HEK293T (cell line): ENCODE results near the gene LIMK1.
A peak's percentile ranks its signal among the peaks of the same experiment; 100 is the strongest.

Experiments used
- CTCF ChIA-PET: fragments of 350-600 bp; formaldehyde crosslinking; extraction: SDS; loops from one replicate; lab custom pipeline; 2021; ENCODE audit warnings: antibody characterized with exemption, inconsistent platforms; lab: Yijun Ruan, JAX
- POLR2A ChIA-PET: fragments of 350-600 bp; formaldehyde crosslinking; extraction: SDS; loops from one replicate; lab custom pipeline; 2020; ENCODE audit warnings: antibody characterized with exemption, inconsistent platforms; lab: Yijun Ruan, JAX
- DNase-seq: peaks from one replicate; pipeline ENCODE4 v3.0.0; 2012; ENCODE audit warnings: mixed read lengths; ENCODE audit errors: extremely low spot score
- ARNT ChIP-seq: fragments of 450-650 bp; IDR thresholded peaks from 2 replicates; pipeline ENCODE4 v1.6.1; 2017; ENCODE audit warnings: mild to moderate bottlenecking
- BHLHE40 ChIP-seq: fragments of 450-650 bp; IDR thresholded peaks from 2 replicates; pipeline ENCODE4 v1.6.1; 2016; ENCODE audit warnings: mild to moderate bottlenecking, moderate library complexity, borderline replicate concordance
- CTBP1 ChIP-seq: fragments of 450-650 bp; IDR thresholded peaks from 2 replicates; pipeline ENCODE4 v1.6.1; 2016; ENCODE audit warnings: borderline replicate concordance
- ELF4 ChIP-seq: fragments of 450-650 bp; IDR thresholded peaks from 2 replicates; pipeline ENCODE4 v1.6.1; 2017; ENCODE audit warnings: antibody characterized with exemption
- FOXA1 ChIP-seq: fragments of 450-650 bp; IDR thresholded peaks from 2 replicates; pipeline ENCODE4 v1.6.1; 2016; ENCODE audit warnings: mild to moderate bottlenecking
- FOXK2 ChIP-seq: fragments of 450-650 bp; IDR thresholded peaks from 2 replicates; pipeline ENCODE4 v1.6.1; 2016; ENCODE audit warnings: mild to moderate bottlenecking
- FOXM1 ChIP-seq: fragments of 450-650 bp; IDR thresholded peaks from 2 replicates; pipeline ENCODE4 v1.6.1; 2017; ENCODE audit warnings: mild to moderate bottlenecking, borderline replicate concordance
- HDGF ChIP-seq: fragments of 450-650 bp; IDR thresholded peaks from 2 replicates; pipeline ENCODE4 v1.6.1; 2017; ENCODE audit warnings: antibody characterized with exemption, borderline replicate concordance
- L3MBTL2 ChIP-seq: fragments of 450-650 bp; conservative IDR thresholded peaks from 2 replicates; pipeline ENCODE4 v1.6.1; 2016; ENCODE audit warnings: mild to moderate bottlenecking
- LEF1 ChIP-seq: fragments of 450-650 bp; IDR thresholded peaks from 2 replicates; pipeline ENCODE4 v1.6.1; 2017; ENCODE audit warnings: mild to moderate bottlenecking, borderline replicate concordance
- NFRKB ChIP-seq: fragments of 450-650 bp; IDR thresholded peaks from 2 replicates; pipeline ENCODE4 v1.6.1; 2016; ENCODE audit warnings: mild to moderate bottlenecking, moderate library complexity
- SP1 ChIP-seq: fragments of 450-650 bp; IDR thresholded peaks from 2 replicates; pipeline ENCODE4 v1.6.1; 2017
- SUZ12 ChIP-seq: fragments of 450-650 bp; IDR thresholded peaks from 2 replicates; pipeline ENCODE4 v1.6.1; 2016; ENCODE audit warnings: mild to moderate bottlenecking
- TARDBP ChIP-seq: fragments of 450-650 bp; IDR thresholded peaks from 2 replicates; pipeline ENCODE4 v1.6.1; 2016
- ZNF384 ChIP-seq: fragments of 450-650 bp; IDR thresholded peaks from 2 replicates; pipeline ENCODE4 v1.6.1; 2016
- TF ChIP-seq, protein P1 (sequence below): fragments of 450-650 bp; IDR thresholded peaks from 2 replicates; pipeline ENCODE4 v1.6.1; 2016

The LIMK1 gene

DNA sequence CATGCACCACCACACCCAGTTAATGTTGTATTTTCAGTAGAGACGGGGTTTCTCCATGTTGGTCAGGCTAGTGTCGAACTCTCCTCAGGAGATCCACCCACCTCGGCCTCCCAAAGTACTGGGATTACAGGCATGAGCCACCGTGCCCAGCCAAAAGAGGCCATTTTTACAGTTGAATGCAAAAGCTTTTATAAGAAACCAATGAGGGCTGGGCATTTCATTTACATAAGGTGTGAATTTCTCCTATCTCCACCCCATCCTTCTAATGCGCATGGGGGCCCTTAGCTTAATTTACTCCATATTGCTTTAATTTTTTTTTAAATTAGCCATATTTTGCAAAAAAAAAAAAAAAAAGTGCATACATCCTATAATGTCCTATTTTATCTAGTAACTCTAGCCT, 65.5 kb downstream of the LIMK1 start:
- no peak for TF ChIP-seq TARDBP
- TF ChIP-seq FOXK2: no peak
- no peak for TF ChIP-seq LEF1
- no peak for TF ChIP-seq FOXM1
- TF ChIP-seq SP1: no peak
- no peak for TF ChIP-seq ELF4
- no peak for TF ChIP-seq HDGF
- TF ChIP-seq BHLHE40: no peak
- no peak for TF ChIP-seq ZNF384
- no peak for TF ChIP-seq L3MBTL2
- no peak for TF ChIP-seq FOXA1
- TF ChIP-seq CTBP1: no peak
- TF ChIP-seq, protein P1, sequence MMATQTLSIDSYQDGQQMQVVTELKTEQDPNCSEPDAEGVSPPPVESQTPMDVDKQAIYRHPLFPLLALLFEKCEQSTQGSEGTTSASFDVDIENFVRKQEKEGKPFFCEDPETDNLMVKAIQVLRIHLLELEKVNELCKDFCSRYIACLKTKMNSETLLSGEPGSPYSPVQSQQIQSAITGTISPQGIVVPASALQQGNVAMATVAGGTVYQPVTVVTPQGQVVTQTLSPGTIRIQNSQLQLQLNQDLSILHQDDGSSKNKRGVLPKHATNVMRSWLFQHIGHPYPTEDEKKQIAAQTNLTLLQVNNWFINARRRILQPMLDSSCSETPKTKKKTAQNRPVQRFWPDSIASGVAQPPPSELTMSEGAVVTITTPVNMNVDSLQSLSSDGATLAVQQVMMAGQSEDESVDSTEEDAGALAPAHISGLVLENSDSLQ: no peak
- no peak for TF ChIP-seq SUZ12
- no peak for DNase-seq
- ChIA-PET POLR2A (no interaction called here), CTCF (no interaction called here)

DNA sequence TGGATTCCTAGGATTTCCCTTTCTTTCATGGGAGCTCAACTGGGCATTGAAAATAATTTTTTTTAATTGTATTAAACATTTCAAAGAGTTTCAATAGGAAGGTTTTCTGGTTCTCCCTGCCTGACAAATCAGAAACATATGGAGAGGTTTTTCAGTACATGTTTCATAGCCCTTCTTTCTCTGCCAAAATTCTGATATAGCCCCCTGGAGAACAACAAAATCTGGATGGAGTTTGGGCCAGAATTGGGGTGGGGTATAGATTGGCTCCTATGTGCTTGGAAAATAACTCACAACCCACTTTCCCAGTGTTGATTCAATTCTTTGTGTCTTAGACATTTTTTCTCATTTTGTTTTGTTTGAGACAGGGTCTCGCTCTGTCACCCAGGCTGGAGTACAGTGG, 66.0 kb downstream of the LIMK1 start:
- POLR2A ChIA-PET: no interaction called here
- CTCF ChIA-PET: no interaction called here

DNA sequence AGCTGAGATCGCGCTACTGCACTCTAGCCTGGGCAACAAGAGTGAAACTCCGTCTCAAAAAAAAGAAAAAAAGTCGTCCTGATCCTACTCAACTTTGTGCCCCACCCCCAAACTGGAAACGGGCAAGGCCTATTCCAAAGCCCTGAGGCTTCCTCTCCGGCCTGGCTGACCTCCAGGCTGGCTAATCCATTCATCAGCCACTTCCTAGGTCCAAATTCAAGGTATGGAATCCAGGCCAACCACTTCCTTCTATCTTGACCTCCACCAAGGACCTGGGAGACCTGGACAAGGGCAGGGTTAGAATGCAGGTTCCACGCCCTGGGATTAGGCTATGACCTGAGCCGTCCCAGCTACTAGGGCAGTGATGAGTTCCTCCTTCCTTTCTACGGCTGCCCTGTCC, 70.1 kb downstream of the LIMK1 start:
- DNase-seq: no peak
- ChIA-PET CTCF (interaction anchor here (0.6 kb wide), 1 partner anchor 310 kb away, joined by 3 read pairs; no protein-coding TSS in a partner anchor), POLR2A (no interaction called here)
- no peak for TF ChIP-seq FOXM1
- TF ChIP-seq SP1: no peak
- TF ChIP-seq ZNF384: no peak
- no peak for TF ChIP-seq CTBP1

More for the DNA sequence above, 66.0 kb downstream of the LIMK1 start:
- no peak for DNase-seq
- TF ChIP-seq ELF4 (no peak), HDGF (no peak)

DNA sequence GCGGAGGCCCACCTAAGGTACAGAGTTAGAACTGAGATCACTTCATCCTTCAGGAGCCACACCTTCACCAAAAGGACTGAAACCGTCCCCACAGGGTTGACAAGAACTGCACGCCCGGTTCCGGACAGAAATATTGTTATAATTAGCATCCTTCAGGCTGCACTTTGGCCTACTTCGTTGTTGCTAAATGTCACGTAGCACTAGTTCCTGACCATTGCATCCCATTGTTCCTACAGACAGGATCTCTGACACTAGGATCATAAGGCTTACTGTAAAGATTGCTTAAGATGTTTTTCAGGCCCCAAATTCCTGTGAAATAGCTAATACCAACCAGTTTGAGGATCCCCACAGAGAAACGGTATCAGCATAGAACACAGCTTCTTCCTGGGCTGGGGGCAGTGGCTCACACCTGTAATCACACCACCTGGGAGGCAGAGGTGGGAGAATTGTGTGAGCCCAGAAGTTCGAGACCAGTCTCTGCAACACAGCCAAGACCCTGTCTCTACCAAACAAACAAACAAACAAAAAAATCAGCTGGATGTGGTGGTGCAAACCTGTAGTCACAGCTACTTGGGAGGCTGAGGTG, 72.3 kb downstream of the LIMK1 start:
- no peak for DNase-seq
- ChIA-PET POLR2A (interaction anchor here (1.4 to 2.0 kb wide), 2 partner anchors 17 to 18 kb away, joined by 4 to 7 read pairs; partner anchors contain the start of gene EIF4H), CTCF (no interaction called here)
- no peak for TF ChIP-seq BHLHE40
- TF ChIP-seq NFRKB: no peak
- no peak for TF ChIP-seq ARNT
- TF ChIP-seq HDGF: no peak
- TF ChIP-seq L3MBTL2: no peak
- no peak for TF ChIP-seq ZNF384
- no peak for TF ChIP-seq CTBP1
- no peak for TF ChIP-seq TARDBP
- no peak for TF ChIP-seq FOXK2
- TF ChIP-seq LEF1: no peak
- TF ChIP-seq SP1: no peak
- no peak for TF ChIP-seq FOXA1
- no peak for TF ChIP-seq SUZ12
- no peak for TF ChIP-seq FOXM1
- no peak for TF ChIP-seq ELF4
- TF ChIP-seq, protein P1: no peak

DNA sequence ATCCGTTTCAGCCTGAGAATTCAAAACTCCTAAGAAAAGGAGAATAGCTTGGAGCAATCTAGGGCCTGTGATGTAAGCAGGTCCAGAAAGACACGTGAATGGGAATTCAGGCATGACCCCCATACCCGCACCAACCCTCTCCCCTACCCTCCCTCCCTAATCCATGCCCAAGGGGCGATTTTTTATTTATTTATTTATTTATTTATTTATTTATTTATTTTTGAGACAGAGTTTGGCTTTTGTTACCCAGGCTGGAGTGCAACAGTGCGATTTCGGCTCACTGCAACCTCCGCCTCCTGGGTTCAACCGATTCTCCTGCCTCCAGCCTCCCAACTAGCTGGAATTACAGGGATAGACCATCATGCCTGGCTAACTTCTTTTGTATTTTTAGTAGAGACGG, 74.0 kb downstream of the LIMK1 start:
- ChIA-PET CTCF (no interaction called here), POLR2A (interaction anchor here (1.4 kb wide), 1 partner anchor 18 kb away, joined by 4 read pairs; no protein-coding TSS in a partner anchor)

DNA sequence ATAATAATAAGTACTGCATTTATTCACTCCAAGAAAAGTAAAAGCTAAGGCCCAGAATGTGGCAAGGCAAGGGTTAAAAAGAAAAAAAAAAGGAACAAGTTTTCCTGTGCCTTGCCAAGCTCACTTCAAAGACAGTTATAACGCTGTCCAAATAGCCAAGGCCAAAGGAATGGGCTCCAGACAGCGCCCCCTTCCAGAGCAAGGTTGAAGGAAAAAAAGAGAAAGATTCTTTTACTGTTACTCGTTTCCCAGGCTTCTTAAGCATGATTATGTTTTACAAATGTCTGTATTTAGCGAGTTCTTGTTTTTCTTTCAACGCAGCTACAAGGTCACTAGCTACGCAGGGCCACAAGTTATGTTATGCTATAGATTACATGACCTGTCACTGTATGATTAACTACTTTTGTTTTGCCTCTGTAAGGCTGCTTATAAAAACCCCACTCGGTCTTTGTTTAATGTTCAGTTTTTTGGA, 81.4 kb downstream of the LIMK1 start:
- no peak for DNase-seq

More for the DNA sequence above, 74.0 kb downstream of the LIMK1 start:
- no peak for TF ChIP-seq SP1
- TF ChIP-seq CTBP1: no peak
- TF ChIP-seq L3MBTL2: no peak
- TF ChIP-seq TARDBP: no peak
- no peak for TF ChIP-seq BHLHE40
- no peak for TF ChIP-seq LEF1
- no peak for TF ChIP-seq ELF4
- TF ChIP-seq, protein P1: no peak
- TF ChIP-seq HDGF: no peak
- no peak for DNase-seq

More for the DNA sequence above, 81.4 kb downstream of the LIMK1 start:
- POLR2A ChIA-PET: interaction anchor here (0.9 to 1.8 kb wide), 2 partner anchors 9 to 82 kb away, joined by 3 to 10 read pairs; partner anchors contain the start of genes EIF4H and LIMK1
- CTCF ChIA-PET: interaction anchor here (0.7 to 0.8 kb wide), 2 partner anchors 81 to 95 kb away, joined by 3 read pairs; no protein-coding TSS in a partner anchor
- TF ChIP-seq, protein P1: peak; percentile 86
- no peak for TF ChIP-seq SUZ12
- TF ChIP-seq BHLHE40: no peak
- TF ChIP-seq ZNF384: peak; percentile 94
- no peak for TF ChIP-seq FOXM1
- no peak for TF ChIP-seq TARDBP
- no peak for TF ChIP-seq ELF4
- TF ChIP-seq FOXK2: no peak
